Stomach (tissue), 4 donors: Measurements from ENCODE around the gene CBFA2T3.

Experiments
- CTCF ChIP-seq, 7 experiments: fragments of 450-650 bp in 4 of 7; fragments of 200-600 bp in 3 of 7; sonication (generic) in 3 of 7; IDR thresholded peaks; one replicate each; pipeline ENCODE4 v1.5.1; 2016 to 2019; ENCODE audit warnings: antibody characterized with exemption in 7 of 7, control low read depth in 2 of 7, mild to moderate bottlenecking in 1 of 7
- EP300 ChIP-seq: sonication (generic); formaldehyde crosslinking; IDR thresholded peaks from one replicate; pipeline ENCODE4 v1.6.1; 2017; ENCODE audit warnings: antibody characterized with exemption
- POLR2A ChIP-seq, 4 donors: fragments of 450-650 bp; IDR thresholded peaks; one replicate each; pipeline ENCODE4 v1.6.1; 2016; ENCODE audit warnings: antibody characterized with exemption in 4 of 4, control low read depth in 2 of 4, mild to moderate bottlenecking in 1 of 4, moderate library complexity in 1 of 4
- POLR2AphosphoS5 ChIP-seq, 3 donors: sonication (generic); formaldehyde crosslinking; IDR thresholded peaks; one replicate each; pipeline ENCODE4 v1.6.1; 2016; ENCODE audit warnings: antibody characterized with exemption in 3 of 3

- TF ChIP-seq EP300, result no peak
- TF ChIP-seq POLR2AphosphoS5 (IDR thresholded peaks at IDR 0.05), result no peak
- no peak for TF ChIP-seq CTCF (IDR thresholded peaks at IDR 0.05)
- no peak for TF ChIP-seq POLR2A (IDR thresholded peaks at IDR 0.05)
Observed at GRCh38 chr16:88995194-88995593, 18.2 kb upstream of the CBFA2T3 start.
